Activated CD8-positive, alpha-beta memory T cell treated with anti-CD3 and anti-CD28 coated beads, Interleukin-2, amount 50 U/mL, for 24 hours (primary cell): ENCODE results near the gene LYRM7.
"Not testable (repeated sequence)": the region's sequence is repeated elsewhere in the genome, so short reads cannot be mapped to it uniquely, and the experiment has no call there.

Source experiments
- DNase-seq: peaks from one replicate; pipeline ENCODE4 v3.0.0-alpha.2; 2020; ENCODE audit errors: extremely low read depth

Gene LYRM7

DNA sequence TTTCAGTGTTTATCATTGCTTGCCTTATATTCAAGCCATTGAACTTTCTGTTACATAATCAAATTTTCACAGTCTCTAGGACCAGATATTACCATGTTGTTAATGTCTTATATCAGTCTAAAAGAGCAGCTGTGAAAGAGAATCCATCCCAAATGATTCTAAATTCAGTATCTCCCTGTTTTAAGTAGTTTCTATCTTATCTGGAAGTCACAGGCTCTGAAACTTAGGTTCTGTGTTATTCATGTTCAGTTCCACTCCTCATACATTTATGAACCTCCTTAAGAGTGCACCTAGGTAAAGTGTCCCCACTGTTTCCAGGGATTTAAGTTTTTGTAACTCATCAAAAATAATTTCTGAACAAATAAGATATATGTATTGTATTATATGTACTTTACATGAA lies 9.7 kb downstream of the LYRM7 start:
- no peak for DNase-seq

DNA sequence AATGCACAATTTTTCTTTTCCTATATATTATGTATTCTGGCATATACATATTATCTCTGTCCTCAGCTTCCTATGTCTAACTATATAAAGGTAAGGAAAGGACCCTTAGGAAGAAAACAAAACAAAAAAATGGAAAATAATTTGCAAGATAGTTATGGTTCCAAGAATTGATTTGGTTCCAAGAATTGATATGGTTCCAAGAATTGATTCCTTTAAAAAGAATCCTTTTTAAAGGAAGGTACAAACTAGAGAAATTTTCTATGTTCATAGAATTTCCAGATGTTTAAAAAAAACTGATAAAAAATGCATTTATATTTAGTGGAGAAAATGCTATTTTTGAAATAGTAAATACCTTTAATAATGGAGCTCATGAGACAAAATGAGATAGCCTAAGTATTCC lies 12.1 kb downstream of the LYRM7 start:
- DNase-seq = no peak

DNA sequence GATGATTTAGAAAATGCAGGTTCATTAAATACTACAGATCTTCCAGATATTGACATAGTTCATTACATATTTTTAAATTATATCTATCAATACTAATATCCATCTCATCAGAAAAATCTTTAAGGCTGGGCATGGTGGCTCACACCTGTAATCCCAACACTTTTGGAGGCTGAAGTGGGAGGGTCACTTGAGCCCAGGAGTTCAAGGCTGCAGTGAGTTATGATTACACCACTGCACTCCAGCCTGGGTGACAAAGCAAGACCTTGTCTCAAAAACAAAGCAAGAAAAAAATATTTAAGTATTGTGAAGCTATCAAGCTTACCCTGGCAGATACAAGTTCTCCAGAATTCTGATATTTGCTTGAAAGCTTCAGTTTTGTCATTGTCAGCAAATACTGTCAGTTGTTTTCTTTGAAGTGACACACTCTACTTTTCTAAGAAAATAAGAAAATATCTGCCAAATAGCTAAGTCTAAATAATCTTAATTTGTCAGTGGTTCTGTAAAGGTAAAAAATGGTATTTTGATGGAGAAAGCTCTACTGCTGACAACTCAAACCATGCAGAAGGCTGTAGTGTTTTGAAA lies 14.9 kb downstream of the LYRM7 start:
- DNase-seq = no peak

DNA sequence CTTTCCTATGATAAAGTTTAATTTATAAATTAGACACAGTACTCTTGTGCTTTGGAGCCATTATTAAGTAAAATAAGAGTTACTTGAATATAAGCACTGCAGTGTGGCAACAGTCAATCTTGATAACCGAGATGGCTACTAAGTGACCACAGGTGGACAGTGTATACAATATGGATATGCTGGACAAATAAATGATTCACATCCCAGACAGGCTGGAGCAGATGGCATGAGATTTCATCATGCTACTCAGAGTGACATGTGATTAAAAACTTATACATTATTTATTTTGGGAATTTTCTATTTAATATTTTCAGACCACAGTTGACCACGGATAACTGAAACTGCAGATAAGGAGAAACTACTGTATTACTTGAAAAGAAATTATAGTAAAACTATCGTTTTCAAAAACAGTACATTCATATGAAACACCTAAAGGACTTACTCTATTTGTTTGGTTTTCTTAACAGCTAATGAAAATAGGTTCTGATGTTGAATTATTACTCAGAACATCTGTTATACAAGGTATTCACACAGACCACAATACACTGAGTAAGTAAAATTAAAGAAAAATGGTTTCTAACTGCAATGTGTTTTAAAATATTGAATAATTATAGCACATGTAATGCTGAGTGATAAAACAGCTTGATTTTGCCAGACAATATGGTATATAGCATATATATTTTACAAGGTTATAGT lies 16.0 kb downstream of the LYRM7 start:
- DNase-seq = no peak

DNA sequence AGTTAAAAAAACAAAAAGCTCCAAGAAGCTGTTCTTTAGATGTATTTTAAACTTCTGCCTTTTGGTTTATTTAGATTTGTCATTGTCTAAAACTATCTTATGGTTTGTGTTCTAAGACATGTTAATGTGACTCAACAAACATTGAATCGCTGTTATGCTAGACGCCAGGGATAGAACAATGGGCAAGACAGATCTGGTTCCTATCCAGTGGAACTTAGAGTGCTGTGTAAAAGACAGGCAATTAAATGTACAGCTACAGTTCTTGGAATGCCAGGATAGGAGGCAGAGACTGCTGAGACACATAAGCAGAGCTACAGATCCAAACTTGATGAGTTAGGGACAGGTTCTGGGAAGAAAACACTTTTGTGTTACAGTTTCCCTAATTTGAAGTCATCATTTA lies 22.4 kb downstream of the LYRM7 start:
- DNase-seq = no peak

DNA sequence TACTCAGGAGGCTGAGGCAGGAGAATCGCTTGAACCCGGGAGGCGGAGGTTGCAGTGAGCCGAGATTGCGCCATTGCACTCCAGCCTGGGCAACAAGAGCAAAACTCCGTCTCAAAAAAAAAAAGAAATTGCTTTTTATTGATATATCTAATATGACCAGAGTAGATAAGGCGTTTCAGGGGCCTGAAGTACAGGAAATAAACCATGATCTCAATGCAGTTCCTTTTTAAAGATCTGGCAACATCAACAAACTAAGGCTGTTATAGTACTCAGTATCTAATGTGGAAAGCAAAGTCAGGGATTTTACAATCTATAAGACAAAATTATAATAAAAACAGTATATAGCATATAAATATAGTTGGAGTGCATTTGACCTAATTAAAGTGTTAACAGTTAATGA lies 23.2 kb downstream of the LYRM7 start:
- DNase-seq = not testable (repeated sequence)

DNA sequence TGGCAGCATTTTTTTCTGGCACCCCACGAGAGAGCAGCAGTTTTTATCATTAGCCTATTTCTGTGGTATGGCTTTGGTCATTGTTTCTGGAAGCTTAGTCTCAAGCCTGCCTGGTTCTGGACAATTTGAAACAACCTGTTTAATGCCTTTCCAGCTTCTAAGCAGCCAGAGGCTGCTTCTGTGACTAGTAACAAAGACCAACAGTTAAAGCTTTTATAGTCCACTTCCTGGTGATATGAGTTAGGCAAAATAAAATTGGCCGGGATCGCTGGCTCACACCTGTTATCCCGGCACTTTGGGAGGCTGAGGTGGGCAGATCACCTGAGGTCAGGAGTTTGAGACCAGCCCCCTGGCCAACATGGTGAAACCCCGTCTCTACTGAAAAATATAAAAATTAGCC lies 24.0 kb downstream of the LYRM7 start:
- DNase-seq = no peak

DNA sequence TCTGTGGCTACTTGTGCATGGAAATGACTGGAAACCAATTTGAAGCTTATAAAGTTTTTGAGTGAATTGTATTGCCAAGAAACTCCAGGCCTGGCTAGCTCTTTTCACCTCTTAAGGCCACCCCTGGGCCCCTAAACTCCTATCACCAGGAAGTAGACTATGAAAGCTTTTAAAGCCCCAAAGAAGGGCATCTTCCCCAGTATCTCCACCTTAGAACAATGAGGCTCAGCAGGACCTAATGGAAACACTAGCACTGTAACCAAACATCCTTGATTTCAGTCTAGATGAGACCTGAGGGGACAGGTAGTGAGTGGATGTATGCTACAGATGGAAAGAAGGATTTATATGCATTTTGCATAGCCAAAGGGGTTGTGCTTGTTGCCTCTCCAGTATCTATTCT lies 25.0 kb downstream of the LYRM7 start:
- DNase-seq = no peak

DNA sequence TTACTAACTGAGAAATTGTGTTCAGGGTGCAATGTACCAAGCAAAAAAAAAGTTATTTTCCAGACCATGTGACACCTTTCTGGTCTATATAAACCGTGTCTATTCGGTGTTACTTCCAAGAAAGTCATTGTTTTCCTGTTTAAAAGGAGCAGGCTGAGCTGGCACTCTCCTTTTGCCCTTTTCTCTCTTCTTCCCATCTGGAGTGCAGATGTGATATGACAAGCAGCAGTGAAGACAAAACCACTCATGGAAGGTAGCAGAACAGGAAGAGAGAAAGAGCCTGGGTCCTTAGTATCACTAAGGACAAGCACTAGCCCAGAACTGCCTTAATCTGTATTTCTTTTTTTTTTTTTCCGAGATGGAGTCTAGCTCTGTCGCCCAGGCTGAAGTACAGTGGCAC lies 25.6 kb downstream of the LYRM7 start:
- DNase-seq = no peak

DNA sequence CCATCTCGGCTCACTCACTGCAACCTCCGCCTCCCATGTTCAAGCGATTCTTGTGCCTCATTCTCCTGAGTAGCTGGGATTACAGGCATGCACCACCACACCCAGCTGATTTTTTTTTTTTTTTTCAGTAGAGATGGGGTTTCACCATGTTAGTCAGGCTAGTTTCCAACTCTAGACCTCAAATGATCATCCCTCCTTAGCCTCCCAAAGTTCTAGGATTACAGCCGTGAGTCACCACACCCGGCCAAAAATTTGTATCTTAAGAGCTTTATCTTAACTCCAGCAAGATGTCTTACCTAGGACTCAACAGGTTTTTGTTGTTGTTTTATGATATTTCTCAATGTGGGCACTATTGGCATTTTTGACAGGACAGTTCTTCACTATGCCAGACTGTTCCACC lies 27.9 kb downstream of the LYRM7 start:
- DNase-seq = no peak

DNA sequence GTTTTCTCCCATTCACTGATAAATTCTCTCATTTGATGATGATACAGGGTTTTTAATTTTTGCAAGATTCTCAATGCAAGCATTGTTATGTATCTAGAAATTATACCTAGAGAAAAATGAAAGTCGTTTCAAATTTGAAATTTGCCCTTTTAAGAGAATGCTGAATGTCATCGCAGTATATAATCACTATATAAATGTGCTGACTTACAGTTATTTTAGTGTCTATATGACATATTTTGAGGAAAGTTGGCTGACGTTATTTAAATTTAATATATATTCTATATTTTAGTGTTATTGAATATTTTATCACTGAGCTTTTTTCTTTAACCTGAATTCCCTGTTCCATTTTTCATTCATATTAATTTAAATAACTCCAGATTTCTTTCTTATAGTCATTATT lies 29.8 kb downstream of the LYRM7 start:
- no peak for DNase-seq

DNA sequence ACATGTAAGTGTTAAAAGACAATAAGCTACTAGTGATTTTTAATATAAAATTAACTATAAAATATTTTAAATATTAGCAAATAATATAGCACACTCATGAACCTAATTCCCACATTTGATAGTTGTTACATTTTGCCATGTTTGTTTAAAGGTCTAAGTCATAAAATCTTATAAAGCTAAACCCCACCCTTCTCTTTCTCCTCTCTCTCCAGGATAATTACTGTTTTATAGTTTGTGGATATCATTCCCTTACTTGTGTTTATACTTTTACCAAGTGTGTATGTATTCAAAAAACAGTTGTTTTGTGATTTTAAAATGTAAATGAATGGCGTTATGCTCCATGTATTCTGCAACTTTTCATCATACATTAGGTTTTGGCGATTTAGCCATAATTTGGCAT lies 34.2 kb downstream of the LYRM7 start:
- DNase-seq = no peak

DNA sequence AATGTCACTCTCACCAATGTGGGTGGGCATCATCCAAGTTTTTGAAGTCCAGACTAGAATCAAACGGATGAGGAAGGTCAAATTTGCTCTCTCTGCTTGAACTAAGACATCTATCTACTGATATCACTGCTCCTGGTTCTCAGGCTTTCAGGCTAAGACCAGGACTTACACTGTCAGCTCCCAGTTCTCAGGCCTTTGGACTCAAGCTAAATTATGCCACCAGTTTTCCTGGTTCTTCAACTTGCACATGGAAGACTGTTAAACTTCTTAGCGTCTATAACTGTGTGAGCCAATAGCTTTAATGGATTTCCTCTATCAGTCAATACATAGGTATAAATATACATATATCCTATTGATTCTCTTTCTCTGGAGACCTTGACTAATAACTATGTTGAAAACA lies 35.3 kb downstream of the LYRM7 start:
- DNase-seq = no peak

DNA sequence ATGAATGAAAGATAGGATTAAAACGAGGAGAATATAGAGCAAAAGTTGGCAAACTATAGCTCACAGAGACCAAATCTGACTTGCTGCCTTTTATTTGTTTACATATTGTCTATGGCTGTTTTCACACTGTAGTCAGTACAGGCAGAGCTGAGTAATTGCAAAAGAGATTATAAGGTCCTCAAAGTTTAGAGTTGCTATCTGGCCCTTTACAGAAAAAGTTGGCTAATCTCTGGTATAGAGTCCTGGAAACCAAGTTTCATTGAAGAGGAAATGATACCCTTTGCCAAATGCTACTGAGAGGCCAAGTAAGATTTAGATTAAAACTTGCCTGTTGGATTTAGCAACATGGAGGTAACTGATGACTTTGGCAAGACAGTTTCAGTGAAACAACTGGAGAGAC lies 36.0 kb downstream of the LYRM7 start:
- no peak for DNase-seq

DNA sequence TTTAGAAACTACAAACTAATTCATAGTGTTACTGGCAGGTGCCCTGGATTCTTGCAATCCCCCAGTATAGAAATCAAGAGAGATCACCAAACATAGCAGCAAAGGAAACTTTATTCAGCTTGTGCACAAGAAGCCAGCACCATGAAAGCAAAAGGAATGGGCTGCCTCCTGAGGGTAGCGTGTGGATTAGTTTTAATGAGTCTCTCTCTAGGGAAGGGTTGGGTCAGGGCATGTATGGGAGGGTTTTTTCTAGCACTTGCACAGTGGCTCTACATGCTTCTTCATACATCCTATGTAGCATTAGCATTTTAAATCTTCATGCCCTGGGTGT lies 38.4 kb downstream of the LYRM7 start:
- DNase-seq = no peak

DNA sequence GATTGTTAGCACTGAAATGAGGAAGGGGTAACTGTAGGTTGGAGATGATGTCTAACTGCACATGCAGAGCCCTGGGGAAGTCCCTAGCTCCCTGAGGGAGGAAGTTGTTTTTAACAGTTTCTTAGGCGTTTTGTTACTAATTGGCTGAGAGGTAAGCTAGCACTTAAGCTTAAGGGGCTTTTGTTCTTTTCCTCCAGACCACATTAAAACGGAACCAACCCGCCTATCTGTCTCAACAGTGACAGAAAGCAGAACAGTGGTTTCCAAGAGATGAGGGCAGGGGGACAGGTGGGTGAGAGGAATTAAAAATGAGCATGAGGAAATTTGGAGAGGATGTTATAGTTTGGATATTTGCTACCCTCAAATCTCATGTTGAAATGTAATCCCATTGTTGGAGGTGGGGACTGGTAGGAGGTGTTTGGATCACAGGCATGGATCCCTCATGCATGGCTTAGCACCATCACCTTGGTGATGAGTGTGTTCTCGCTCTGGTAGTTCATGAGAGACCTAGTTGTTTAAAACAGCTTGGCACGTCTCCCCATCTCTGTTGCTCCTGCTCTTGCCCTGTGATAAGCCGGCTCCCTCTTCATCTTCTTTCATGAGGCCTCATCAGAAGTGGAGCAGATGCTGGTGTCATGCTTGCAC lies 38.9 kb downstream of the LYRM7 start:
- peak; percentile 10 for DNase-seq

DNA sequence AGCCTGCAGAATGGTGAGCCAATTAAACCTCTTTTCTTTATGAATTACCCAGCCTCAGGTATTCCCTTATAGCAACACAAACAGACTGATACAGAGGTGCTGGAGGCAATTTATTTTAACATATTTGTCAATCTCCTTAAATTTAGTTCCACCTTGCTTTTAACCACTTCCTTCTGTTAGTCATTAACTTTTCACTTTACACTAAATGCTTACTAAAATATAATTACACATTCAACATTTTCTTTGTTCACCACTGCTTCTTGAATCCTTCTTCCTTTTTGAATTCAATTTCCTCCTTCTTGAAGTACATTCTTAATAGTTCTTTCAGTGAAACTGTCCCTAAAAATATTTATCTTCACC lies 39.4 kb downstream of the LYRM7 start:
- no peak for DNase-seq

DNA sequence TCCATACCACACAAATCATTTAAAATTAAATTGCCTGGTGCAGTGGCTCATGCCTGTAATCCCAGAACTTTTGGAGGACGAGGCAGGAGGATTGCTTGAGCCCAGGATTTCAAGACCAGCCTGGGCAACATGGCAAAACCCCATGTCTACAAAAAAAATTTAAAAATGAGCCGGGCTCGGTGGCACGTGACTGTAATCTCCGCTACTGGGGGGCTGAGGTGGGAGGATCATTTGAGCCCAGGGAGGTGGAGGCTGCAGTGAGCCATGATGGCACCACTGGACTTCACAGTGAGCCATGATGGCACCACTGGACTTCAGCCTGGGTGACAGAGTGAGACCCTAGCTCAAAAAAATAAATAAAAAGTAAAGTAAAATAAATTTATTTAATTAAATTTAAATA lies 40.9 kb downstream of the LYRM7 start:
- DNase-seq = no peak

DNA sequence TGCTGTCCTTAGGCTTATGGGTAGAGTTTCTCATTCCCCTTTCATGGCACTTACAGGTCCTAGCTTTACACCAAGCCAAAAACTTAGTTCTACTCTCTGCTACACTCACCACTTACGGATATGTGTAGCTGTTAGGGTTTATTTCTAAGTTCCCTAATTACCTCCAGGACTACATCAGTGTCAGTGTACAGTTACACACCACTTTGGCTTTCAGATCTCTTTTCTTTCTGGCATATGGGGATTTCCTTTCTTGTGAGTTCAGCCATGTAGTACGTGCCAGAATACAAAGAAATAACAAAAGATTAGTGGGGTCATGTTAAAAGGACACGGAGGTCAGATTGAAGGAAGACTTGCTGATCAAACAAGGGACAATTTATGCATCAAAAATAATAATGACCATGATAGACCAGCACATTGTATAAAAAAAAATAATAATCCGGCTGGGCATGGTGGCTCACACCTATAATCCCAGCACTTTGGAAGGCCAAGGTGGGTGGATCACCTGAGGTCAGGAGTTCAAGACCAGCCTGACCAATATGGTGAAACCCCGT lies 41.8 kb downstream of the LYRM7 start:
- DNase-seq = no peak

DNA sequence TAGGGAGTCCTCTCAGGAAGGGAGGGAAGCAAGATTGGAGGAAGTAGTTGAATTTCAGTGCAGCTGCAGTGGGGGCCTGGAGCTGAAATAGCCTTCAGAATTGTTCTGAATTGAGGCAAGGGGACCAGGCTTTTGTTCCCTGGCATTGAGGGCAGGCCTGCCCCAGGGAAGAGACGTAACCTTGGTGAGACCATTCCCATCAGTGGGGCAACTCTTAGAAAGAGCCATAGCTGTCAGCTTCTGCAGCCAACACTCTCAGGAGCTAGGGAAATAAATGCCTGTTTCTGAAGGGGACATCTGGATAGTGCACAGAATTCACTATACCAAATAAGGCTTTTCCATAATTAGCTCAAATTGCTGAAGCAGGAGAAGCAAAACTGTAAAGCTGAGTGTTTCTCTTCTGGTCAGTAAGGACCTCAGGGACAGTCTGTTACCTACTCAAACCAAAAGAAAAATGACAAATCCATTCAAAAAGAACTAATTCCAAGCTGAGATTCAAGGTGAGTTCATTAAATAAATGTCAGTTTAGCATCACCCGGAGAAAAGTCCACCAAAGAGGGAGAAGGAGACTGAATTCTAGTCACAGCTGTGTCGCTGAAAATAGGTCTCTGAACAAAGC lies 44.0 kb downstream of the LYRM7 start:
- no peak for DNase-seq

DNA sequence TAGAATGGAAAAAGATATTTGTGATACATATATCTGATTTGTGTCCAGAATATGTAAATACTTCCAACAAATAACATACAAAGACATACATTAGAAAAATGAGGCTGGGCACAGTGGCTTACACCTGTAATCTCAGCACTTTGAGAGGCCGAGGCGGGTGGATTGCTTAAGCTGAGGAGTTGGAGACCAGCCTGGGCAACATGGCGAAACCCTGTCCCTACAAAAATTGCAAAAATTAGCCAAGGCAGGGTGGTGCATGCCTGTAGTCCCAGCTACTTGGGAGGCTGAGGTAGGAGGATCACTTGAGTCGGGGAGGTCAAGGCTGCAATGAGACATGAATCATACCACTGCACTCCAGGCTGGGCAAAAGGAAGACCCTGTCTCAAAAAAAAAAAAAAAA lies 47.0 kb downstream of the LYRM7 start:
- no peak for DNase-seq

DNA sequence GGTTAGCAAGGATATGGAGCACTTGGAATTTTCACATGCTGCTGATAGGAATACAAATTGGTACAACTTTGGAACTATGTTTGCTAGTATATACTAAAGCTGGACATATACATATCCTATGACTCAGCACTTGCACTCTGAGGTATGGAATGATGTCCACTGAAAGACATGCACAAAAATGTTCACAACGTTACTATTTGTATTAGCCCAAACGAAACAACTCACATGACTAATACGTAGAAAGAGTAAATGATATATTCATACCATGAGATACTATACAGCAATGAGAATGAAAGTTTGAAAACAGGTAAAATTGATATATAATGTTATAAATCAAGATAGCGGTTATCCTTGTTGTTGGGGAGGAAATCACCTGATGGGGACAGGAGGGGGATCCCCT lies 47.6 kb downstream of the LYRM7 start:
- no peak for DNase-seq

DNA sequence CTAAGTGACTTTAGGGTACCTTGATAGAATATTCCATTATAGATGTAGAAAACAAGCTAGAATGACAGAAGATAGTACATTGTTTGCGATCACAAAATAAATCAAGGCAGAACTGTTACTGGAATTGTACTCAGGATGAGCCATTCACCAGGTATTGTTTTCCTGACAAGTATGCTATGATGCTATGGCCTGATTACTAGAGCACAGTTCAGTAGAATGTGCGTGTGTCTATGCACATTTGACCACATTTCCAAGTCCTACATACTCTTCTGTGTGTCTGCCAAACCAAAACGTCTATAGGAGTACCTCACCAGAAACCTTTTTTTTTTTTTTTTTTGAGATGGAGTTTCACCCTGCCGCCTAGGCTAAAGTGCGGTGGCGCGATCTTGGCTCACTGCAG lies 49.8 kb downstream of the LYRM7 start:
- DNase-seq = no peak
